GM18526 (cell line): ENCODE data around the gene CTAG2.
"Not testable (repeated sequence)": the region's sequence is repeated elsewhere in the genome, so short reads cannot be mapped to it uniquely, and the experiment has no call there.

ENCODE experiments used
- POLR2A ChIP-seq: IDR thresholded peaks from 3 replicates; pipeline ENCODE4 v1.6.1; 2011; ENCODE audit not compliant: insufficient read length; ENCODE audit errors: extremely low read depth

Gene CTAG2

GRCh38 chrX:154652311-154653047 is 900 bp downstream of the CTAG2 start:
- TF ChIP-seq POLR2A: no peak

GRCh38 chrX:154650221-154650510 is 3.2 kb downstream of the CTAG2 start:
- no peak for TF ChIP-seq POLR2A

GRCh38 chrX:154649503-154650220 is 3.7 kb downstream of the CTAG2 start:
- no peak for TF ChIP-seq POLR2A

GRCh38 chrX:154648931-154649330 is 4.4 kb downstream of the CTAG2 start:
- no peak for TF ChIP-seq POLR2A

- TF ChIP-seq POLR2A: not testable (repeated sequence)
Observed at GRCh38 chrX:154619182-154619581, 34.2 kb downstream of the CTAG2 start, which contains the start of gene CTAG1B. CTAG1B (minus strand) TSS chrX:154619282; CDS start chrX:154619218, 64 bp downstream.

- no peak for TF ChIP-seq POLR2A
Observed at GRCh38 chrX:154607370-154607769, 46.0 kb downstream of the CTAG2 start.

GRCh38 chrX:154605566-154605965 is 47.8 kb downstream of the CTAG2 start:
- no peak for TF ChIP-seq POLR2A

- no peak for TF ChIP-seq POLR2A
Observed at GRCh38 chrX:154603438-154604430, 49.6 kb downstream of the CTAG2 start.

- no peak for TF ChIP-seq POLR2A
Observed at GRCh38 chrX:154602766-154603437, 50.5 kb downstream of the CTAG2 start.

- no peak for TF ChIP-seq POLR2A
Observed at GRCh38 chrX:154602226-154602625, 51.2 kb downstream of the CTAG2 start.
